GM12878 (cell line): ENCODE results near the gene FFAR2. TPM values are rescaled to one million over a fixed set of nuclear protein-coding genes. Genes with fewer than 3 reads are reported as not detected.

ENCODE experiments used
- ATAC-seq: fragments of 200-7000 bp; cut with Tn5 transposase; 3 replicates; pipeline ENCODE4 v1.9.1; 2020; ENCODE audit warnings: mild to moderate bottlenecking, moderate library complexity
- BruUV-seq: library from RNA; stranded (reverse); fragments of 400-500 nt; replicated peaks from 2 replicates; lab custom pipeline; 2021; lab: Mats Ljungman, UMichigan
- CTCF ChIA-PET: fragments of 300-600 bp; sonication (Branson Sonifier 250); formaldehyde crosslinking; extraction: SDS; loops from one replicate; lab custom pipeline; 2021; ENCODE audit warnings: inconsistent platforms; lab: Yijun Ruan, JAX
- POLR2A ChIA-PET: fragments of 350-600 bp; formaldehyde crosslinking; extraction: SDS; loops from one replicate; lab custom pipeline; 2021; ENCODE audit warnings: inconsistent platforms; lab: Charles Lee
- RAD21 ChIA-PET: fragments of 300-600 bp; sonication (Branson Sonifier 250); formaldehyde crosslinking; loops from one replicate; lab custom pipeline; 2023; ENCODE audit warnings: antibody characterized with exemption; ENCODE audit not compliant: unreplicated experiment; lab: Charles Lee
- SMC1A ChIA-PET: fragments of 300-600 bp; sonication (Branson Sonifier 250); formaldehyde crosslinking; loops from one replicate; lab custom pipeline; 2023; ENCODE audit not compliant: unreplicated experiment, uncharacterized antibody; lab: Charles Lee
- DNase-seq: peaks from one replicate; pipeline ENCODE4 v3.0.0-alpha.2; 2011; ENCODE audit warnings: low read depth, low spot score
- FAIRE-seq: peaks from 3 replicates; lab custom pipeline; 2011; peaks lifted over from hg19 to GRCh38; lab: Jason Lieb, UNC
- H2AFZ ChIP-seq: 2 replicates; pipeline ENCODE4 v1.6.0; 2011; ENCODE audit warnings: low read depth, low read length, control low read depth; ENCODE audit not compliant: control insufficient read depth
- H3K27ac ChIP-seq: 2 replicates; pipeline ENCODE4 v1.5.1; 2011; ENCODE audit warnings: control low read depth; ENCODE audit not compliant: control insufficient read depth, insufficient read depth
- H3K27me3 ChIP-seq, 2 experiments: replicated peaks in 1 of 2; 2 replicates each; pipeline versions ENCODE4 v1.6.0 to v1.6.1; 2011; ENCODE audit warnings: low read length in 1 of 2; ENCODE audit not compliant: control insufficient read depth in 2 of 2, insufficient read depth in 2 of 2
- H3K36me3 ChIP-seq, 2 experiments: 2 replicates each; pipeline ENCODE4 v1.5.1; 2011; ENCODE audit warnings: low read length in 1 of 2; ENCODE audit not compliant: control insufficient read depth in 2 of 2, insufficient read depth in 2 of 2
- H3K4me1 ChIP-seq: 2 replicates; pipeline ENCODE4 v1.6.1; 2011; ENCODE audit warnings: mild to moderate bottlenecking, low read length, moderate library complexity, mixed read lengths; ENCODE audit not compliant: control insufficient read depth, insufficient read depth
- H3K4me2 ChIP-seq: 2 replicates; pipeline ENCODE4 v1.6.0; 2011; ENCODE audit warnings: control low read depth; ENCODE audit not compliant: control insufficient read depth, insufficient read depth
- H3K4me3 ChIP-seq: fragments of 200-600 bp; sonication (generic); 2 replicates; pipeline ENCODE4 v1.5.1; 2016
- H3K79me2 ChIP-seq: 2 replicates; pipeline ENCODE4 v1.6.0; 2011; ENCODE audit warnings: low read length; ENCODE audit not compliant: control insufficient read depth, insufficient read depth
- H3K9ac ChIP-seq: 2 replicates; pipeline ENCODE4 v1.8.0; 2011; ENCODE audit warnings: low read length, control low read depth, mixed read lengths; ENCODE audit not compliant: control insufficient read depth, insufficient read depth
- H3K9me3 ChIP-seq: replicated peaks from 3 replicates; pipeline ENCODE4 v1.5.1; 2011; ENCODE audit warnings: mild to moderate bottlenecking, low read length; ENCODE audit not compliant: control insufficient read depth, insufficient read depth
- H4K20me1 ChIP-seq: 2 replicates; pipeline ENCODE4 v1.6.0; 2011; ENCODE audit not compliant: control insufficient read depth, insufficient read depth
- ASH2L ChIP-seq: fragments of 300-600, 200-600 bp; sonication (generic); IDR thresholded peaks from 2 replicates; pipeline ENCODE4 v1.6.1; 2017; ENCODE audit warnings: low read depth, mild to moderate bottlenecking, borderline replicate concordance
- BCLAF1 ChIP-seq: fragments of 450-650 bp; IDR thresholded peaks from 2 replicates; pipeline ENCODE4 v1.6.1; 2017; ENCODE audit warnings: antibody characterized with exemption, mild to moderate bottlenecking, moderate library complexity
- CTCF ChIP-seq, 3 experiments: IDR thresholded peaks in 2 of 3; conservative IDR thresholded peaks in 1 of 3; 2 replicates each; pipeline ENCODE4 v1.5.1; 2011; ENCODE audit warnings: low read depth in 3 of 3, low read length in 3 of 3, mild to moderate bottlenecking in 3 of 3, control low read depth in 2 of 3, moderate library complexity in 2 of 3, inconsistent platforms in 1 of 3, mixed read lengths in 1 of 3; ENCODE audit not compliant: control insufficient read depth in 2 of 3, insufficient read depth in 1 of 3; ENCODE audit errors: extremely low read depth in 1 of 3
- EZH2 ChIP-seq: IDR thresholded peaks from 2 replicates; pipeline ENCODE4 v1.6.1; 2012; ENCODE audit warnings: low read depth, mild to moderate bottlenecking, control low read depth, inconsistent platforms, low read length, borderline replicate concordance; ENCODE audit not compliant: control insufficient read depth
- HCFC1 ChIP-seq: fragments of 150-350 bp; IDR thresholded peaks from 2 replicates; pipeline ENCODE4 v1.6.1; 2014; ENCODE audit warnings: low read length
- MYC ChIP-seq: IDR thresholded peaks from 2 replicates; pipeline ENCODE4 v1.6.1; 2011; ENCODE audit warnings: mild to moderate bottlenecking, low read length, moderate library complexity, inconsistent platforms; ENCODE audit not compliant: insufficient read depth, insufficient replicate concordance, insufficient read length, severe bottlenecking
- NR2C1 ChIP-seq: fragments of 450-650 bp; IDR thresholded peaks from 2 replicates; pipeline ENCODE4 v1.6.1; 2017; ENCODE audit warnings: antibody characterized with exemption, mild to moderate bottlenecking, moderate library complexity
- NRF1 ChIP-seq: conservative IDR thresholded peaks from 2 replicates; pipeline ENCODE4 v1.6.1; 2011; ENCODE audit warnings: mild to moderate bottlenecking, low read depth, low read length, improper control_type of control experiment
- POU2F2 ChIP-seq: IDR thresholded peaks from 3 replicates; pipeline ENCODE4 v1.6.1; 2011; ENCODE audit warnings: low read depth, mild to moderate bottlenecking, low read length, borderline replicate concordance
- RAD21 ChIP-seq: IDR thresholded peaks from 2 replicates; pipeline ENCODE4 v1.6.1; 2011; ENCODE audit warnings: mild to moderate bottlenecking, low read depth, low read length, moderate library complexity; ENCODE audit not compliant: insufficient read depth
- RB1 ChIP-seq: fragments of 450-650 bp; formaldehyde crosslinking; IDR thresholded peaks from 2 replicates; pipeline ENCODE4 v1.6.1; 2017; ENCODE audit warnings: mild to moderate bottlenecking, borderline replicate concordance
- SUPT20H ChIP-seq: IDR thresholded peaks from 2 replicates; pipeline ENCODE4 v1.6.1; 2011; ENCODE audit warnings: low read depth, mild to moderate bottlenecking, low read length, moderate library complexity, borderline replicate concordance; ENCODE audit not compliant: control insufficient read depth
- ZBTB33 ChIP-seq: fragments of 450-650 bp; IDR thresholded peaks from 2 replicates; pipeline ENCODE4 v1.6.1; 2017; ENCODE audit warnings: mild to moderate bottlenecking
- WGBS: methylation state at CpG from one replicate; pipeline ENCODE4 v1.1.6; 2016; ENCODE audit warnings: low lambda C conversion rate; ENCODE audit not compliant: insufficient replicate concordance, insufficient coverage; ENCODE audit errors: missing lambda C conversion rate; 5-methylcytosine and 5-hydroxymethylcytosine counted together
- in situ Hi-C: fragments of 300-500 bp; cut with MboI; formaldehyde crosslinking; loops from 9 replicates; pipeline ENCODE4 v1.14.3; 2018; ENCODE audit warnings: mixed read lengths
- intact Hi-C: fragments of 100-400 bp; cut with micrococcal nuclease; formaldehyde crosslinking; loops from one replicate; pipeline ENCODE4 v1.14.2; 2022; ENCODE audit not compliant: unreplicated experiment
- polyA plus RNA-seq, 11 experiments: library from polyadenylated mRNA; depleted of rRNA in 4 of 11; unstranded in 6 of 11; stranded (reverse) in 5 of 11; fragments of >200 nt; fragmentation: Nextera tagmentation in 4 of 11; fragmentation: Illumina TruSeq in 1 of 11; extraction: Ambion mirVana in 4 of 11; extraction: Trizol in 1 of 11; gene quantifications; 1 replicate in 1 of 11; 2 replicates in 10 of 11; pipeline versions ENCODE4 v1.2.1 to v1.2.3, GENCODE V29; 2011 to 2016; ENCODE audit warnings: inconsistent platforms in 2 of 11, missing spikeins in 2 of 11, low read depth in 1 of 11
- total RNA-seq, 4 experiments: library from RNA; depleted of rRNA in 3 of 4; stranded (reverse); fragments of >200 nt in 3 of 4; fragmentation: Illumina TruSeq in 1 of 4; extraction: Trizol in 1 of 4; gene quantifications; 2 replicates each; pipeline versions ENCODE4 v1.2.1 to v1.2.3, GENCODE V29; 2013 to 2021

FFAR2 gene
- total and polyA plus RNA-seq, 10 of the 15 experiments (the other 5 are each of a cell fraction or from before 2014, with no cell fraction given): 0.05 to 4.0 (median 2.1) TPM

GRCh38 chr19:35404879-35405622, 43.0 kb upstream of the FFAR2 start:
- H3K79me2 ChIP-seq: peaks cover under 1% of the 10 kb centered on the region
- SMC1A ChIA-PET: interaction anchor here (0.8 to 10.8 kb wide), 9 partner anchors 12 to 65 kb away, joined by 3 to 152 read pairs (median 4); partner anchors contain the start of gene FFAR2
- POLR2A ChIA-PET: interaction anchor here (0.5 to 6.6 kb wide), 7 partner anchors 11 to 110 kb away, joined by 3 to 67 read pairs (median 5); no protein-coding TSS in a partner anchor
- no peak overlapping the region for H3K4me3 ChIP-seq
- H3K4me1 ChIP-seq: peaks cover 57% of the 10 kb centered on the region
- BruUV-seq: TSS peak; percentile 94
- intact Hi-C loops: no loop called here
- RAD21 ChIA-PET: interaction anchor here (1.0 to 6.4 kb wide), 10 partner anchors 14 to 102 kb away, joined by 3 to 56 read pairs (median 14); partner anchors contain the start of gene FFAR1
- H4K20me1 ChIP-seq: no peaks in the 10 kb centered on the region
- ATAC-seq (peak; percentile 80), FAIRE-seq (peak; percentile 91), DNase-seq (peak; percentile 95)
- no peaks in the 10 kb centered on the region; the same call in 2 of the 3 replicates for H3K9me3 ChIP-seq
- peak overlapping the region; percentile 37 for H2AFZ ChIP-seq
- CTCF ChIA-PET: interaction anchor here (0.7 to 5.2 kb wide), 7 partner anchors 13 to 90 kb away, joined by 3 to 35 read pairs (median 4); no protein-coding TSS in a partner anchor
- H3K9ac ChIP-seq: 0 out of 2 replicates have a peak overlapping the region, but pooled peaks have one; percentile 25
- H3K27me3 ChIP-seq: no peaks in the 10 kb centered on the region
- H3K36me3 ChIP-seq: no peaks in the 10 kb centered on the region
- H3K4me2 ChIP-seq: peak overlapping the region; percentile 34; the same call in 1 of the 2 replicates
- WGBS: 23% methylated on average over 11 of the region's 11 CpGs
- in situ Hi-C loops: no loop called here
- H3K27ac ChIP-seq: peak overlapping the region; percentile 79
- peak; percentile 76; the same call in 1 of the 3 replicates for TF ChIP-seq POU2F2
- no peak for TF ChIP-seq BCLAF1
- TF ChIP-seq EZH2: no peak
- TF ChIP-seq SUPT20H: no peak
- TF ChIP-seq ZBTB33: no peak
- no peak for TF ChIP-seq CTCF (IDR thresholded peaks at IDR 0.05 in 2 of 3, conservative IDR thresholded peaks at IDR 0.05 in 1 of 3; ENCODE audit: control insufficient read depth in 2 of 3, extremely low read depth in 1 of 3, insufficient read depth in 1 of 3, low read depth in 3 of 3, low read length in 3 of 3)
- no peak for TF ChIP-seq RAD21
- TF ChIP-seq MYC: no peak
- no peak for TF ChIP-seq NR2C1
- TF ChIP-seq HCFC1: no peak
- no peak for TF ChIP-seq RB1
- no peak for TF ChIP-seq ASH2L
- no peak for TF ChIP-seq NRF1
